Calu3 (cell line): Measurements from ENCODE around the gene ARFGEF2. TPM values are rescaled to one million over a fixed set of nuclear protein-coding genes. Genes with fewer than 3 reads are reported as not detected.

ENCODE experiments used
- BruUV-seq: library from RNA; stranded (reverse); fragments of 400-500 nt; replicated peaks from 2 replicates; lab custom pipeline; 2021; lab: Mats Ljungman, UMichigan
- CTCF ChIA-PET: fragments of 300-600 bp; sonication (Branson Sonifier 250); formaldehyde crosslinking; loops from one replicate; lab custom pipeline; 2022; ENCODE audit warnings: antibody characterized with exemption; lab: Charles Lee
- DNase-seq: peaks from one replicate; pipeline ENCODE4 v3.0.0; 2022
- H3K27ac Mint-ChIP-seq: one replicate; pipeline ENCODE4 v1.8.0; 2022; ENCODE audit warnings: mixed read lengths; ENCODE audit not compliant: unreplicated experiment
- H3K27me3 Mint-ChIP-seq: one replicate; pipeline ENCODE4 v1.8.0; 2022; ENCODE audit warnings: mixed read lengths; ENCODE audit not compliant: unreplicated experiment
- H3K36me3 Mint-ChIP-seq: one replicate; pipeline ENCODE4 v1.8.0; 2022; ENCODE audit warnings: mild to moderate bottlenecking, moderate library complexity, mixed read lengths; ENCODE audit not compliant: insufficient read depth, unreplicated experiment
- H3K4me1 Mint-ChIP-seq: one replicate; pipeline ENCODE4 v1.8.0; 2022; ENCODE audit warnings: mild to moderate bottlenecking, low read depth, mixed read lengths; ENCODE audit not compliant: unreplicated experiment
- H3K4me3 Mint-ChIP-seq: one replicate; pipeline ENCODE4 v1.8.0; 2022; ENCODE audit warnings: mild to moderate bottlenecking, low read depth, moderate library complexity, mixed read lengths; ENCODE audit not compliant: unreplicated experiment
- H3K9me3 Mint-ChIP-seq: one replicate; pipeline ENCODE4 v1.8.0; 2022; ENCODE audit warnings: low read depth, mixed read lengths; ENCODE audit not compliant: unreplicated experiment
- intact Hi-C: fragments of 100-400 bp; cut with micrococcal nuclease; formaldehyde crosslinking; loops from one replicate; pipeline ENCODE4 v1.10.0; 2022; ENCODE audit not compliant: unreplicated experiment
- total RNA-seq: library from RNA; stranded (reverse); gene quantifications from 2 replicates; pipeline ENCODE4 v1.2.3, GENCODE V29; 2022
- TF ChIP-seq, protein P1 (sequence below): fragments of 200-600 bp; IDR thresholded peaks from one replicate; pipeline ENCODE4 v1.8.0; 2022; ENCODE audit warnings: antibody characterized with exemption; ENCODE audit not compliant: unreplicated experiment

Gene ARFGEF2
- total RNA-seq, 1 experiment from 2014 or later, result 59.2 TPM

DNA sequence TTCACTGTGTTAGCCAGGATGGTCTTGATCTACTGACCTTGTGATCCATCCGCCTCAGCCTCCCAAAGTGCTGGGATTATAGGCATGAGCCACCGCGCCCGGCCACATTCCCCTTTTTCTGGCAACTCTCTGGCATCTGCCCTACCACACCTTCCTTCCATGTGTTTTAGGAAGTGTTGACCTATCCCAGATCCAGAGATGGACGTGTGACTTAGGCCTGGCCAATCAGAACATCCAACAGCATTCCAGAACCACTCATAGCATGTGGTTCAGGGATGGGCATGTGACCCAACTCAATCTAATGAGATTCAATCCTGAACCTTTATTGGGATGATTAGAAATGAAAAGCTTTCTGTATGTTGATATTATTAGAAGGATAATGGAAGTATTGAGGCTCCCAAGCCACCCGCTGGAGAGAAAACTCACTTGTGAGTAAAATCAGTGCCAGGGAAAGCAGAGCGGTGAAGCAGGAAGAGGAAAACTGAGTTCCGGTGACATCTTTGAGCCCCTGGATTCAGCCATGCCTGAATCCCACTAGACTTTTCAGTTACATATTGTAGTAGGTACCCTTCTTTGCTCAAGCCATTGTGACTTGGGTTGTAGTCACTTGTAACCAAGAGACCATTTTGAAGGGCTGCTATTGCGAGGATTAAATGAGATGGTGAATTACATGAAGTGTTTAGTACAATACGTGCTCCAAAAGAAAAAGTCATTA is 42.8 kb upstream of the ARFGEF2 start:
- intact Hi-C loops, result no loop called here
- H3K27me3 Mint-ChIP-seq, result peaks cover 17% of the 10 kb centered on the region
- no TSS peak for BruUV-seq
- DNase-seq, result no peak
- CTCF ChIA-PET, result interaction anchor here (0.6 to 2.7 kb wide), 3 partner anchors 27 to 221 kb away, joined by 3 to 27 read pairs (median 4); no protein-coding TSS in a partner anchor
- no peaks in the 10 kb centered on the region for H3K9me3 Mint-ChIP-seq
- TF ChIP-seq, protein P1, sequence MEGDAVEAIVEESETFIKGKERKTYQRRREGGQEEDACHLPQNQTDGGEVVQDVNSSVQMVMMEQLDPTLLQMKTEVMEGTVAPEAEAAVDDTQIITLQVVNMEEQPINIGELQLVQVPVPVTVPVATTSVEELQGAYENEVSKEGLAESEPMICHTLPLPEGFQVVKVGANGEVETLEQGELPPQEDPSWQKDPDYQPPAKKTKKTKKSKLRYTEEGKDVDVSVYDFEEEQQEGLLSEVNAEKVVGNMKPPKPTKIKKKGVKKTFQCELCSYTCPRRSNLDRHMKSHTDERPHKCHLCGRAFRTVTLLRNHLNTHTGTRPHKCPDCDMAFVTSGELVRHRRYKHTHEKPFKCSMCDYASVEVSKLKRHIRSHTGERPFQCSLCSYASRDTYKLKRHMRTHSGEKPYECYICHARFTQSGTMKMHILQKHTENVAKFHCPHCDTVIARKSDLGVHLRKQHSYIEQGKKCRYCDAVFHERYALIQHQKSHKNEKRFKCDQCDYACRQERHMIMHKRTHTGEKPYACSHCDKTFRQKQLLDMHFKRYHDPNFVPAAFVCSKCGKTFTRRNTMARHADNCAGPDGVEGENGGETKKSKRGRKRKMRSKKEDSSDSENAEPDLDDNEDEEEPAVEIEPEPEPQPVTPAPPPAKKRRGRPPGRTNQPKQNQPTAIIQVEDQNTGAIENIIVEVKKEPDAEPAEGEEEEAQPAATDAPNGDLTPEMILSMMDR, result no peak
- no peak overlapping the region for H3K27ac Mint-ChIP-seq
- no peak overlapping the region for H3K4me3 Mint-ChIP-seq
- peaks cover 25% of the 10 kb centered on the region for H3K4me1 Mint-ChIP-seq
- H3K36me3 Mint-ChIP-seq, result no peaks in the 10 kb centered on the region

DNA sequence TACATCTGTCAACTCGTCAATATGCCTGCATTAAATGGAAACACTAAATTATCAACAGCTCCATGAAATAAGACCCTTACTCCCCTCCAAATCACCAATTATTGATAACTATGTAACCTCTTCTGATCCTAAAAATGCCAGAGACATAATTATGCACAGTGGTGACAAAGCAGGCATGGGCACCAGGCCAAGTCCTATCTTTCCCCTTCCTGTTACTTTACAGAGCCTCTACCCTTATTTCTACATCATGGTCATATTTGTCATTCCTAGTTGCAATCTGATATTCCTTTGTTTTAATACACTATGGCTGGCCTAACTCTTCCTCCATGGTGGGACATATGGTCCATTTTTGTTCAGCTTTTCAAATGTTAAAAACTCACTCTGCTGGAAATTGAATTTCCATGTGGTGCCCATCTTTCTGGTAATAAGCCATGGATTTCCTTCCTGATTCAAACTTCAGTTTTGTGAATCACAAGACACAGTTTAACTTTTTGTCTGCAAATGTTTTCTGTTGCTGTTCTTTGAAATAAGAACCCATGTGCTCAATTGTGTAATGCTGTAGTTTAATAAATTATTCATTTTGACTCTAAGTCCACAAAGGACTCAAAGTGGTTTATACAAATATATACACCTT is 41.8 kb upstream of the ARFGEF2 start:
- H3K27me3 Mint-ChIP-seq, result peaks cover 19% of the 10 kb centered on the region
- TF ChIP-seq, protein P1, result no peak
- peak; percentile 76 for DNase-seq
- BruUV-seq, result no TSS peak
- peaks cover 25% of the 10 kb centered on the region for H3K4me1 Mint-ChIP-seq
- H3K27ac Mint-ChIP-seq, result no peak overlapping the region
- intact Hi-C loops, result no loop called here
- no peak overlapping the region for H3K4me3 Mint-ChIP-seq
- H3K9me3 Mint-ChIP-seq, result no peaks in the 10 kb centered on the region
- CTCF ChIA-PET, result interaction anchor here (0.9 to 1.3 kb wide), 2 partner anchors 222 to 1123 kb away, joined by 4 to 6 read pairs; no protein-coding TSS in a partner anchor
- H3K36me3 Mint-ChIP-seq, result no peaks in the 10 kb centered on the region

DNA sequence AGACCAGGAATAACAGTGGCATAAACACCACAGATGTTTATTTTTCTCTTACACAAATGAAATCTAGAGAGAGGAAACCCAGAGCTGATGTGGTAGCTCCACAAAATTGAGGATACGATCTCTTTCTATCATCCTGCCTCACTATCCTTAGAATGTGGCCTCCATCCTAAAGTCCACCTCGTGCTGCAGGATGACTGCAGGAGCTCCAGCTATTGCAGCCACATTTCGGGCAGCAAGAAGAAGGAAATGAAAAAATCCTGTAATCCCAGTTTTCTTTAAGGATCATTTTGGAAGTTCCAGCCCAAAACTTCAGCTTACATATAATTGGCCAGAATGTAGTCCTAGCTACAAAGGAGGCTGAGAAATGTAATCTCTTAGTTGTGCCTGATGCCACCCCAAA is 41.2 kb upstream of the ARFGEF2 start:
- no peak overlapping the region for H3K27ac Mint-ChIP-seq
- no peak overlapping the region for H3K4me3 Mint-ChIP-seq
- H3K4me1 Mint-ChIP-seq, result peaks cover 22% of the 10 kb centered on the region
- CTCF ChIA-PET, result interaction anchor here (0.6 to 1.3 kb wide), 4 partner anchors 223 to 1204 kb away, joined by 4 to 6 read pairs (median 4); no protein-coding TSS in a partner anchor
- DNase-seq, result no peak
- BruUV-seq, result no TSS peak
- peaks cover 19% of the 10 kb centered on the region for H3K27me3 Mint-ChIP-seq
- TF ChIP-seq, protein P1, result no peak
- intact Hi-C loops, result no loop called here
- no peaks in the 10 kb centered on the region for H3K9me3 Mint-ChIP-seq
- H3K36me3 Mint-ChIP-seq, result no peaks in the 10 kb centered on the region

DNA sequence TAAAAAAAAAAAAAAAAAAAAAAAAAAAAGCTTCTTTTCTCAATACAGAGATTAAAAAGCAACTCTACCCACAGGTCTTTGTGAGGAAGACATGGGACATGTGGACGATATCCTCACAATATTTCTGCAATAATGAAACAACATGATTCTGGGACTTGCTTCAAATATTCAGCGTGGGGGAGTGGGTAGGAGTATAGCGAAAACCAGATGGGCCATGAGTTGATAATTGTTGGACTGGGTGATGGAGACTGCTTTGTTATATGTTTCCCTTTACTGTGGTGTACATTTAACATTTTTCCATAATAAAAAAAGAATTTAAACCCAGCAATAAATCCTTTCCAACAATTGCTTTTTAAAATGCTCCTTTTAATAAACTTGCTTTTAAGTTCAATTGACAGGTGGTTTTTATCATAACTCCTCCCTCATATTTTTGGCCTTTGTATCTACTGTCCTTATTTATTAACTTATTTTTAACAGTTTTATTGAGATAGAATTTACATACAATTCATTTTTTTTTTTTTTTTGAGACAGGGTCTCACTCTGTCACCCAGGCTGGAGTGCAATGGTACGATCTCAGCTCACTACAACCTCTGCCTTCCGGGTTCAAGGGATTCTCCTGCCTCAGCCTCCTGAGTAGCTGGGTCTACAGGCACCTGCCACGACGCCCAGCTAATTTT is 40.4 kb upstream of the ARFGEF2 start:
- intact Hi-C loops, result no loop called here
- H3K4me1 Mint-ChIP-seq, result peaks cover 14% of the 10 kb centered on the region
- CTCF ChIA-PET, result interaction anchor here (0.6 to 1.3 kb wide), 5 partner anchors 224 to 1205 kb away, joined by 3 to 6 read pairs (median 4); no protein-coding TSS in a partner anchor

More for the DNA sequence above, 40.4 kb upstream of the ARFGEF2 start:
- Mint-ChIP-seq H3K36me3 (no peaks in the 10 kb centered on the region), H3K27ac (no peak overlapping the region), H3K27me3 (peaks cover 18% of the 10 kb centered on the region), H3K9me3 (no peaks in the 10 kb centered on the region), H3K4me3 (no peak overlapping the region)
- no peak for DNase-seq
- TF ChIP-seq, protein P1, result no peak
- BruUV-seq, result no TSS peak
